PFSK-1 (cell line): ENCODE measurements around the gene MAGEA8.

ENCODE experiments used
- POLR2AphosphoS5 ChIP-seq: IDR thresholded peaks from 2 replicates; pipeline ENCODE4 v1.6.1; 2012; ENCODE audit warnings: low read depth, mild to moderate bottlenecking, control low read depth, low read length, moderate library complexity
- TAF1 ChIP-seq: IDR thresholded peaks from 2 replicates; pipeline ENCODE4 v1.6.1; 2012; ENCODE audit warnings: low read length, control low read depth, borderline replicate concordance; ENCODE audit not compliant: insufficient read depth

- TF ChIP-seq POLR2AphosphoS5: no peak
- TF ChIP-seq TAF1: no peak
These were observed 20.5 kb upstream of the MAGEA8 start for GRCh38 chrX:149860445-149860844.
